GM10266 (cell line): ENCODE results near the gene TBC1D22A.

Source experiments
- DNase-seq: peaks from one replicate; pipeline ENCODE4 v3.0.0; 2012; ENCODE audit errors: extremely low spot score
- CTCF ChIP-seq: IDR thresholded peaks from 2 replicates; pipeline ENCODE4 v1.5.1; 2012; ENCODE audit warnings: mild to moderate bottlenecking, low read depth; ENCODE audit not compliant: control insufficient read depth, insufficient read depth; ENCODE audit errors: missing control alignments

The TBC1D22A gene

GRCh38 chr22:47032956-47033647 lies 270.7 kb downstream of the TBC1D22A start:
- TF ChIP-seq CTCF: no peak
- no peak for DNase-seq

- DNase-seq: no peak
- no peak for TF ChIP-seq CTCF
Measured at GRCh38 chr22:47033648-47034000, 271.2 kb downstream of the TBC1D22A start.

- no peak for TF ChIP-seq CTCF
- no peak for DNase-seq
Measured at GRCh38 chr22:47034076-47034808, 271.8 kb downstream of the TBC1D22A start.

DNA sequence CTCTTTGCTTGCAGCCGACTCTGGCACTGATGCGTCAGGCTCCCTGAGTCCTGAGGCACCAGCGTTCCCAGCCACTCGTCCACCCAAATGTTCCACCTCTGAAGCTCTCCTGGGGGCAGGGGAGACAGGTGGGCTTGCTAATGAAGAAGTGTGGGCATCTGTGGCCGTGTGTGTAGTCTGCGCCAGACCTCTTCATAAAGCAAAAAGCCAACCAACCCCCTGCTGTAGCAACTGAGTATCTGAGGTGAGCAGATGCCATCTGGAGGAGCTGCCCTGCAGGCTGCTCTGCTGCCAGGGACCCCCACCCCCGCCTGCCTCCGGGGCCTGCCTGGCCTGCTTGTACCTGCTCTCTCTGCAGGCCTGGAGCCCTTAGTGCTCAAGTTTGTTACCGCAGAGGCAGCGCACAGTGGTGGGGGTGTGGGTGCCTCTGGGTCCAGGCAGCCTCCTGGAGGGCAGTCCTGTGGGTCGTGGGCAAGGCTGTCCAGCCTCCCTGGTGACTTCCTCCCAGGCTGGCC lies 272.5 kb downstream of the TBC1D22A start:
- no peak for TF ChIP-seq CTCF
- DNase-seq: no peak

GRCh38 chr22:47035425-47035881 lies 273.0 kb downstream of the TBC1D22A start:
- no peak for TF ChIP-seq CTCF

DNA sequence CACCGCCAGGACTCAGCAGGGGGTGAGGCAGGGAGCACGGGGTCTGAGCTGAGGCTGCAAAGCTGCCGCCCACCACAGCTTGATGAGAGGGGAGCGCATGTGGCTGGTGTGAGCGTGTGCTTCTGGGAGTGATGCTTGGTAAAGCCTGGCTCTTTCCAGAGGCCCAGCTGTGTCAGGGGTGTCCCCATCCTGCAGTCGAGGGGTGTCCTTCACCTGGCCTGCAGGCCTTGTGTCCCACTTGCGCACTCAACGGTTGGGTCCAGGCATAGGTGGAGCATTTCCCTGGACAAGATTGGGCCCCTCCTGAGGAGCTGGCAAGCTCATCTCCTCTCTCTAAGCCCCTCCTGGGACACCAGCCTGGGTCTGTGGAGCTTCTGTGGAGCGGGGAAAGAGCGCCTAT lies 273.9 kb downstream of the TBC1D22A start:
- TF ChIP-seq CTCF: no peak
- no peak for DNase-seq

More at GRCh38 chr22:47035425-47035881, 273.0 kb downstream of the TBC1D22A start:
- DNase-seq: no peak

DNA sequence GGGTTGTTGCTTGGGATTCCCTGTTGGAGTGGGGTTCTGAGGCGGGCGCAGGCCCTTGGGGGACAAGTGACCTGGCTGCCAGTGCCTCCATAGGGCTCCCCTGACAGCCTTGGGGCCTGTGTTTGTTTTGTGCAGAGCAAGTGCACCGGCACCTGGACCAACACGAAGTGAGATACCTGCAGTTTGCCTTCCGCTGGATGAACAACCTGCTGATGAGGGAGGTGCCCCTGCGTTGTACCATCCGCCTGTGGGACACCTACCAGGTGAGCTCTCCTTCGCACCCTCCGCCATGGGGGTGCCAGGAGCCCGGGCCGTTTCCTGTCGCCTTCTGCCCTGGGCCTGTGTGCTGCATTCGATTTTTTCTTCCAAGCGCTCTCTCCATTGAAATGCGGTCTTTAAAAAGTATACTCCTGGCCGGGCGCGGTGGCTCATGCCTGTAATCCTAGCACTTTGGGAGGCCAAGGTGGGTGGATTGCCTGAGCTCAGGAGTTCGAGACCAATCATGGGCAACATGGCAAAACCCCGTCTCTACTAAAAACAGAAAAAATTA lies 274.6 kb downstream of the TBC1D22A start:
- no peak for DNase-seq
- no peak for TF ChIP-seq CTCF
